Stimulated activated CD8-positive, alpha-beta memory T cell treated with anti-CD3 and anti-CD28 coated beads, Interleukin-7, amount 100 ng/mL, for 48 hours (primary cell): ENCODE results near the gene CCDC57.

Experiments
- DNase-seq, 2 donors: peaks; one replicate each; pipeline ENCODE4 v3.0.0-alpha.2; 2020; ENCODE audit warnings: low read depth in 1 of 2; ENCODE audit errors: extremely low read depth in 1 of 2

The CCDC57 gene

DNA sequence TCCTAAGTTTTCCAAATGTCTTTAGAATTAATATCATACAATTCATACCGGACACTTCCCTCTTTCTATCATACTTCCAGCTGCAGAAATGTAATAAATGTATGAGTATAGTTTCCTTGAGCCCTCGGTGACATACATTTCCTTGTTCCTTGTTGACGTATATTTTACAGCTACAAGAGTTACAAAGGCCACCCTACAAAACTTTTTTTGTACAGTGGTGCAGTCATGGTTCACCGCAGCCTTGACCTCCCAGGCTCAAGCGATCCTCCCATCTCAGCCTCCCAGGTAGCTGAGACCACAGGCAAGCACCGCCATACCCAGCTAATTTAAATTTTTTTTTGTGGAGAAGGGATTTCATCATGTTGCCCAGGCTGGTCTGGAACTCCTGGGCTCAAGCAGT, 139.8 kb downstream of the CCDC57 start:
- DNase-seq = no peak

DNA sequence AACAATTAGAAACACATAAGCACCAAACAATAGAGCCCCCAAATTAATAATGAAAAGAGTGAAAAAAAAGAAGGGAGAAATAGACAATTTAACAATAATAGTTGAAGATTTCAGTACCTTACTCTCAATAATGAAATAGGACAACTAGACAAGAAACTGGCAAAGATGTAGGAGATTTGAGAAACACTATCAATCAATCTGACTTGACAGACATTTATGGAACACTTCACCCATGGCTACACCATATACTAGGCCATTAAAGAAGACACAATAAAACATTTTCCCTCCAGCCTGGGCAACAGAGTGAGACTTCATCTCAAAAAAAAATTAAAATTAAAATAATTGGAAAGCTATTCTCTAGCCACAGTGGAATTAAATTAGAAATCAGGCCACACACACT, 142.0 kb downstream of the CCDC57 start:
- no peak for DNase-seq

DNA sequence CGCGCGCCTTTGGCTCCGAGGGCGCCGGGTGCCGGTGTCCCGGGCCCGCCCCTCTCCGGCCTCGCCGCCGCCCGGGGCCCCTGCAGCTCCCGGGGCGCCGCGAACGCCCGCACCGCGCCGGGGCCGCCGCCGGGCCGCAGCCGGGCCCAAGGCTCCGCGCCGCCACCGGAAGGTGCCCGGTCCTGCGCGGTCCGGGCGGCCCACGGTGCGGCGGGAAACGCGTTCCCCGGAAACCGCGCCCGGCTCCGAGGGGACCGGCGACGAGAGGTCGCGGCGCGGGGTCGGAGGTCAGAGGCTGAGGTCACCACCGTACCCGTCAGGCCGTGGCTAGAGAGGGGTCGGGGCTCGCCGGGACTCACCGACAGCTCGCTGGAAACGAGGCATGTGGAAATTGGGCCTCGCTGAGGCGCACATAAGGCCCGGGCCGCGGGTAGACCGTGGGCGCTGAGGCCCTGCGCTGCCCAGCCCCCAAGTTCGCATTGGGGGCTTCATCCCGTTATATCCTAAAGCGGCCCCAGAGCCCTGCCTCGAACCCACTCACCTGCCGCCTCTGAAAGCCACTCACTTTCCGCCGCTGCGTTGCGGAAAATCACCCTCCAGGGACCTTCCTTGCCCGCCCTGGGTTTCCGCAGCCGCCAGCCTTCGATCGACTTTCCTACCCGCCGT, 146.9 kb downstream of the CCDC57 start, which contains the start of gene DUS1L:
DUS1L (minus strand) TSS at position 167 of the 666 bp plus-strand sequence. CDS start 745 bp downstream, outside the sequence.
- DNase-seq = peak; percentile 28 to 41

DNA sequence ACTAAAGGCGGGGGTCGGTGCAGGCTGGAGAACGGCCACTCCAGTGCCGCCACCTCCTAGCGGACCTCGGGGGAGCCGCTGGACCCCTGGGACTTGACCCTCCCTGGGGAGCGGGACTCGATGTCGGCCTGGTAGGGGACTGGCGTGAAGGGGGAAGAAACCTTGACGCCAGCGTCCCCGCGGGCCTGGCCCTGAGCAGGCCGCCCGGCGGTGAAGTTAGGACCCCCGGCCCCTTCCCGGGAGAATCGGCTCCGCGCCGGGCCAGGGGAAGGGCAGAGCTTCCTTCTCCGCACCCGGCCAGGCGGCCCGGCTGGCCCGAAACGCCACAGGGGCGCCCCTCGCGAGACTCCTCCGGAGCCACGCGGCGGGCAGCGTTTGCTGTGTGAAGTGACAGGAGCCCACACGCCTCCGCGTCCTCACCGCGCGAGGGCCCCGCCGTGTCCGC, 147.4 kb downstream of the CCDC57 start:
- no peak for DNase-seq

DNA sequence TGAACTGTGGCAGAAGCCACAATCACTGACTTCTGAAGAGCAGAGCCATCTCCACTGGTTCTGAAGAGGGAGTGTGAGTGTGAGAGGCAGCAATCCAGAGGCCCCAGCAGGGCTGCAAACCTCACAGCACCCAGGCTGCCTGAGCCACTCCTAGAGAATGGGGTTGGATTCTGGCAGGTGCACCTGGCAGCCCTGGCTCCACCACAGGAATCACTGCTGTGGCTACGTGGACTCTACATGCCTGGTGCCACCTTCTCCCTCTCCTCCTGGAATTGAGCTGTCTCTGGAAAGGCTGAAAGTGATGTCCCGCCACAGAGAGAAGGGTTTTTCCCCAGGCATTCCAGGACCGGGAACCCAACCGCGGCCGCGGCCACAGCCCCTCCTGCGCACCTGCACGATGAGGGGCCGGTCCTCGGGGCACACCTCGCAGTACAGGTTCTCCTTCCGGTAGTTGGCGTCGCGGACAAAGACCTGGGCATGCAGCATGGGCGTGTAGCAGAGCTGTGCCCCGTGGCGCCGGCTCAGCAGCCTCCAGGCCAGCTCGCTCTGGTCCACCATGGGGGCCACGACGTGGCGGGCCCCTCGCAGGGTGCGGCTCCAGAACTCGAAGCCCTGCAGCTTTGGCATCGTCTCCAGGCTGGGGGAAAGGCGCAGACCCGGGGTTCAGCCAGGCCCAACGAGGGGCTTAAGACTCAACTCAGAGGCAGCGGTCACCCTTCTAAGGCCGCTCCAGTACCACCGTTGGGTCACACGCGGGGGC, 148.0 kb downstream of the CCDC57 start:
- DNase-seq = no peak

DNA sequence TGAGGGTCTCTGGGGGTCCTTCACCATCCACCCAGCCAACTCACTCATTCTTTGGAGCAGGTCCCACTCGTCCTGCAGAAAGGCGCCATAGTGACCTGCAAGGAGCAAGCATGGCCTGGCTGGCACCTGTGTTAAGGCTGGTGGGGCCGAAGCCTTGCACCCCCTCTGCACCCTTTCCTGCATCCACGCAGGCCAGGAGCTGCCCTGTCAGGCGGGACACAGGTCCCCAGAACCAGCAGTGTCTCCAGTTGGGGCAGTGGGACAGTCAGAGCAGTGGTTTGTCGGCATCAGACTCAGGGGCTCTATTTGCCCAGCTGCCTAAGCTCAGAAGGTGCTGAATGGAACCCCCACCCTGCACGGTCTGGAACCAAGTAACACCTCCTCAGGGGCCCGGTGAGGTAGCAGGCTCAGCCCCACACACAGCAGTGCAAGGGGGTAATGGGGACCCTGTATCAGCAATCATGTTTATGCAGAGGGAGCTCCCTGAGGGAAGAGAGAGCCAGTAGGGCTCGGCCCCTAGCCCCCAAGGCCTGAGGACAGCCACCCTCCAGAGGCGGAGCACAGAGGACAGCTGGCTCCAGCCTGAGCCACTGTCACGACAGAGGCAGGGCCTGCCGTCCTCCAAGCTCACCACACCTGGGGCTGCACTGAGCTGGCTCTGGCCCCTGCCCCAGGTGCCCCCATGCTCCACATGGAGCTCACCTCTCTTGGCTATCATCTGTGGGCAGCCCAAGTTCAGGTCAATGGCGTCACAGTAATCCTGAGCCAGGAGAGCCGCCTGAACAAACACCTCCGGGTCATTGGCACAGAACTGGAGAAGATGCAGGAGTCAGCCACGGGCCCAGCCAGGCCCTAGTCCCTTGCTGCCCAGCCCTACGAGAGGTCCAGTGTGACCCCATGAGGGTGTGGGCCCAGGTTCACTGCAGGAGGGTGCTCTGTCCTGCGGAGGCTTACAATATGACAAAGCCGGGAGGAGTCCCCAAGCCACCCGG, 148.9 kb downstream of the CCDC57 start:
- DNase-seq = no peak

DNA sequence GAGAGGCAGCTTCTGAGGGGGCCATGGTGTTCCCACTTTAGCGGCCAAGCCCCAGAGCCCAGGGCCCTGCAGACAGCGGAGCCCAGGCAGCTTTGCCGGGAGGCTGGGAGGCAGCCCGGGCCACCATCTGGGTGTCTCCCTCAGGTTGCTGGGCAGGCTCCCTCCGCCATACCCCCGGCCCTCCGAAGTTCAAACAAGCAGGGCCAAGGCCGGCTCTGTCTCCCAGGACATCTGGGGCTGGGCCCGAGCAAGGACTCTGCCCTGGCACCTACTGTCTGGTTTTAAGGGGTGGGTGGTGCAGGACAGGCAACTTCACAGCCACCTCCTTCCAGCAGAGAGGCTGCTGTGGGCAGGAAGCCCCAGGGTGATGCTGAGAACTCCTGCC, 149.7 kb downstream of the CCDC57 start:
- DNase-seq = no peak

DNA sequence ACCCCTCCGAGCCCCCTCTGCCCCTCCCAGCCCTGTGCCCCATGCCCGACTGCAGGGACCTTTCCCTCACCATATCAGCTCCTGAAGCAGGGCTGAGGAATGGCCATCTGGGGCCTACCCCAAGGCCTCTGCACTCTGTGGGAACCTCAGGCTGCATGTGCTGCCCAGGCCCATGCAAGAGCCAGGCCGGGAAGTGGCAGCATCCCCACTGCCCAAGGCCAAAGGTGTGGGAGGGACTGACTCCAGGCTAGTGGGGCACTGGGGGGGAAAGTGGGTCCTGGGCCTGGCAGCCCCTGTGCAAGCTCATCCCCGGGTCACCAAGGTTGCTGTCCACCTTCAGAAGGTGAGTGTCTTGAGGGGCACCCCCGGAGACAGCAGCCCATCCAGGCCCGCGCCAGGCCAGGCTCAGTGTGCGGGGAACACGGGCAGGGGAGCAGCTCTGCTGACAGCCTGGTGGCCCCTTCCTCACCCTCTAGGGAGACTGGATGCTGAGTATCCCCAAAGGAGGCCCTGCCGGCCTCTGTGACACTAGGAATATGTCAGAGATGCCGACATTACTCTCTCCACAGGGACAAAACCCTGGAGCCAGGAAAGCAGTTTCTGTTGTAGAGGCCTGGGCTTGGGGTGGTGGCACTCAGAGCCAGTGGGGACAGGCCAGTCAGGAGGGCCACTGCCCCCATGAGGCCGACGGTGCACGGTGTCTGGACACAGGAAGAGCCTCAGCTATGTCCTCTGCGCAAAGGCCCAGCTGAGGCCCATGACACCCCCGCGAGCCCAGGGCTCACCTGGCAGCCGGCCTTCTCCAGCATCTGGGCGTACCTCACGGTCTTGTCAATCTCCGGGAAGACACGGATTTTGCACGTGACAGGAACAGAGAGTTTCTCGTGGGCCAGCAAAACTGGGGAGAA, 150.3 kb downstream of the CCDC57 start:
- DNase-seq = no peak

DNA sequence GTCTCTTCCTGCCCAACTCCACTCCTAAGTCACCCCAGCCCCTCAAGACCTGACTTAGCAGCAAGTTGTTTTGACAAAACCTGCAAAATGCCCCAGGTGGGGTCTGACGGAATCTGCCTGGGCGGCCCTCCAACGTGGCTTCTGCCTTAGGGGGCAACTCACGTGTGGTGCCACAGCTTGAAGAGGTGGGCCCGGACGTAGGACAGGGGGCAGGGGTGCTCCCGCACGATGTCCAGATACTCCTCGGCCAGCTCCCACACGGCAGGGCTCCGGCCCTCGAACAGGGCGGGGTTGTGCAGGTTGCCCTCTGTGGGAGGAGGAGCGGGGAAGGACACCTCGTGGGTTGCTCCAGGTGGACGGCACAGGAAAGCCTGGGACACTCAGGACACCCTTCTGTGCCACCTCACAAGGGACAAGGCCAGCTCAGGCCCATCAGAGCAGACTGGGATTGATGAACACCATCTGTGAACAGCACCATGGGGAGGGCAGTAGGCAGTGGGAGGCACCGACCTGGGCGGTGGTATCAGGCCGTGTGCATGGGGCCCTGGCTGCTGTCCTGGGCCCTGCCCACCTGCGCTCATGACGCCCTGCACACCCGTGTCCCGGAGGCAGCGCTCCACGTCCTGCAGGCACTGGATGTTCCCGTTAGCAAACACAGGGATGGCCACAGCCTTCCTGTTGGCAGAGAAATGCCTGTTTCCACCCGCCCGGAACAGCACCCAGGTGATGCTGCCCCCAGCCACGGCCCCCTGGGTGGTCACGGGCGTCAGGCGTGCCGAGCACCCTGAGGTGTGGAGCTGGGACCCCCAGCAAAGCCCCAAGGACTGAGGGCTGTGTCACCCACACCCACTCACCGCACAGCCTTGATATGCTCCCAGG, 151.4 kb downstream of the CCDC57 start:
- no peak for DNase-seq

DNA sequence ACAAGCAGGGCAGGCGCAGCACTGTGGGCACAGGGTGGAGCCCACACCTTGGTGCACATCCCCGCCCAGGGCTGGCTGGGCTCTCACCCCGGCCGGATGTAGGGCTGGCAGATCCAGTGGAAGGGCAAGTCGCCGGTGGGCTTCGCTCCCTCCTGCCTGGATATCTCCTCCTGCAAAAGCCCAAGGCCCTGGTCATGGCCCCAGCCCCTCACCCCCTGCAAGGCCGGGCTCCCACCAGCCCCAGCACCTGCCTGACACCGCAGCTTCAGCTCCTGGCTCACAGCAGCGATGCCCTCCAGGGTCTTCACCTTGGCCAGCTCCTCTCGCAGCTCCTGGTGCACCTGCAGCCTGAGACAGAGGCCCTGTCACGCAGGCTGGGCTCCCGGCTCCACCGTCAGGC, 152.0 kb downstream of the CCDC57 start:
- no peak for DNase-seq

DNA sequence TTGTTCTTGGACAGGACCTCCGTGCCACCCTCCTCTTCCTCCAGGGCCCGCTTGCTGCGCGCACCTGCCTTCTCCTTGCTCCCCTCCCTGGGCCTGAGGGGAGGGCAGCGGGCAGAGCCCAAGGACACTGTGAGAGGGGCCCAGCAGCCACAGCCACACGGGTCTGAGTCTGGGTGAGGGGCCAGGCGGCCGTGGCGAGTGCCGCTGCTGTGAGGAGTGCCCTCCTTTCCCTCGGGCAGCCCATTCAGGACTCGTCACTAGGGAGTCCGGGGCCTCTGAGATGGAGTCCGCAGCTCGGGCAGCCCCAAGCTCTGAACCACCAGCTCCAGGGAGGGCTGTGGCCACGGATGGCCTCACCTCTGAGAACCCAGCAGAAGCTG, 152.7 kb downstream of the CCDC57 start:
- no peak for DNase-seq

DNA sequence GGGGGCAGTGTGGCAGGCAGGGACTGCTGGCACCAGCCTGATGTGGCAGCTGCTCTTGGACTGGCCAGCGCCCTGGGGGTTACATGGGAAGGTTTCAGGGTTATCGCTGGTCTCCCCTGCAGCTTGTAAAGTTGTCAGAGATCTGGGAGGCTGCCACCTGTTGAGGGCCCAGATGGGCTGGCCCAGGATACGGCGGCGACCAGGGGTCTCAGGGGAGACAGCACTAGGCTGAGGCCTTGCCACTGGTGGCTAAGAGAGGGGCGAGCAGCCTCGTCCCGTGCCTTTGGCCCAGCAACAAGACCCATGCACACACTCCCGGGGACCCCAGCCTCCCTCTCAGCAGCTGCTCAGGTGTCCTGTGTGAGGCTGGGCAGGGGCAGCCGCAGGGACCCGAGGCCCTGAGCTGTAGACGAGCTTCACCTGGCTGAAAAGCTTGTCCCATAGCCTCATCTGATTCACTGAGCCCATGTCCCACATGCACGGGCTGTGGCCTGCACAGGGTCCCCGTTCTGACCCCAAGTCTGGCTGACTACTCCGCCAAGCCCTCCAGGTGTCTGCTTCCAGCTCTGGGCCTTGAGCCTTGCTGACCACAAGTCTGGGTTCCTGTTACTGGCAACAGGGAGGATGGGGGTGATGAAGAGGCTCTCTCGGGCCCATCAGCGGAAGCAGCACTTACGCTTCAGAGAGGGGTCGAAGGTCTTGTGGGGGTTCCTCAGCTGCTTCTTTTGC, 153.2 kb downstream of the CCDC57 start:
- DNase-seq = no peak

DNA sequence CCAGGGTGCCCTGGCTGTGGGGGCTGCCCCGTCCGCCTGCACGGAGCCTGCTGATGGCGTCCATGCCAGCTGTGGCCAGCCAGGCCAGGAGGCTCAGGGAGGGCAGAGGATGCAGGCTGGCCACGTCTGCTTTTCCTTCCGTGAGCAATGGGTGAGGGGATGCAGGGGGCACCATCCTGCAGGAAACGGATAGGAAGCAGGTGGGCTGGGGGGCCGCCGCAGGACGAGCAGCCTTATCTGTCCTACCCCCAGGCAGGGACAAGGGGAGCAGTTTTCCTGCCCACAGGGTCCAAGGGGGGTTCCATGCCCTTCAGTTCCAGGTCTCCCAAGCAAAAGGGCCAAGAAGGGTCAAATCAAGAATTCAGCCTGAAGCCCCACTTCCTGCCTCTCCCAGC, 153.8 kb downstream of the CCDC57 start:
- DNase-seq = no peak

DNA sequence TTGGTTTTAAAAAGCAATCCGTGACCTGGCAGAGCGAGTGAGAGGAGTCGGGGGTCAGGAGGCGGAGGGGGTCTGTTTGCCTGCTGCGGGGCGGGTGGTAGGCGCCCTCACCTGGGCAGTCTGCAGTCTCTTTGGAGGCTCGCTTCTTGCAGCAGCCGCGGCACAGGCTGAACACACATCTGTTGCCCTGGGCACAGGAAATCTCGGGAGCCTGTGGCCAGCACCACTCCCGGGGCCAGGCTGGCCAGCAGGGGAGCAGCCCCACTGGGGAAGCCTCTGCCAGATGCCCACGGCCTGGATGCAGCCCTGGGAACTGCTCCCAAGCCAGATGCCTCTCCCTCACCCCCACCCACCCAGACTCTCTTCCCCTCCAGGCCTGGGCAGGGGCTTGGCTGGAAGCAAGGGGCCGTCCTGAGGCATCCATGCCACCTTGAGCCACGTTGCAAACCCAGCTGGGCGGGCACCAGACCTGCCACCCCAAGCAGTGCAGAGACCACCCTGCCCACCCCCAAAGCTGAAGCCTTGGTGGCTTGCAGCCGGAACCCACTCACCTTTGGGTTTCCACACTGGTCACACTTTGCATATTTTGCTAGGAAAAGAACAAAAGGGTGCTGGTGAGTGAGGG, 154.3 kb downstream of the CCDC57 start:
- DNase-seq = no peak

DNA sequence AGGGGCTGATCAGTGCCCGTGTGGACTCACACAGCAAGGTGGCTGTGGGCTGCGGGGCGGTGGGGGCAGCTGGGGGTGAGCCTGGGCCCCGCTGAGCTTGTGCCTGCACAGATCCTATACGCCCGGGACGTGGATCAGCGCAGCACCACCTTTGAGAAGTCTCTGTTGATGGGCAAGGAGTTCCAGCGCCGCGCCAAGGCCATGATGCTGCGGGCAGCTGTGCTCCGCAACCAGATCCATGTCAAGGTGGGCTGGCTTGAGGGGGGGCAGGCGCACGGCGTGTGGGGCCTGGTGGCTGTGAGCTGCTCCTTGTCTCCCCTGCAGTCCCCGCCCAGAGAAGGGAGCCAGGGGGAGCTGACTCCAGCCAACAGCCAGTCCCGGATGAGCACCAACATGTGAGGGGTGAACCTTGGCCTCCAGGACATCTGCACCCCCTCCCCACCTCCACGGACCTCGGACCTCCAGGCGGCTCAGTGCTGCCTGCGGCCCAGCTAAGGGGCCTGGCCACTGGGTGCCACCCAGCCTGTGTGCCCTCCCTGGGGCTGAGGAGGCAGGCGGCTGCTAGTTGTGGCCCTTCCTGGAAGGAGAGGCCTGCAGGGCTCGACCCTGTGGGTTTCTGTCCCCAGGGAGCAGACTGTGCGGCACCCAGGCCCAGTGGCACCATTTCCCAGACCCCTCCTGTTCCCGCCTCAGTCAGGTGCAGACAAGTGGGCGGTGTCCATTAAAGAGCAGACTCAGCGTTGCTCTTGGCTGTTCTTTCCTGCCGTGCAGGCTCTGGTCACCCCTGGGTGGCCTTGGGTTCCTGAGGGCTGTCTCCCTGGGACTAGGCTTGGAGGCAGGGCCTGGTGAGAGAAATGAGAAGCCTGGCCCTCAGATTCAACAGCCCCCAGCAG, 155.7 kb downstream of the CCDC57 start:
- no peak for DNase-seq

DNA sequence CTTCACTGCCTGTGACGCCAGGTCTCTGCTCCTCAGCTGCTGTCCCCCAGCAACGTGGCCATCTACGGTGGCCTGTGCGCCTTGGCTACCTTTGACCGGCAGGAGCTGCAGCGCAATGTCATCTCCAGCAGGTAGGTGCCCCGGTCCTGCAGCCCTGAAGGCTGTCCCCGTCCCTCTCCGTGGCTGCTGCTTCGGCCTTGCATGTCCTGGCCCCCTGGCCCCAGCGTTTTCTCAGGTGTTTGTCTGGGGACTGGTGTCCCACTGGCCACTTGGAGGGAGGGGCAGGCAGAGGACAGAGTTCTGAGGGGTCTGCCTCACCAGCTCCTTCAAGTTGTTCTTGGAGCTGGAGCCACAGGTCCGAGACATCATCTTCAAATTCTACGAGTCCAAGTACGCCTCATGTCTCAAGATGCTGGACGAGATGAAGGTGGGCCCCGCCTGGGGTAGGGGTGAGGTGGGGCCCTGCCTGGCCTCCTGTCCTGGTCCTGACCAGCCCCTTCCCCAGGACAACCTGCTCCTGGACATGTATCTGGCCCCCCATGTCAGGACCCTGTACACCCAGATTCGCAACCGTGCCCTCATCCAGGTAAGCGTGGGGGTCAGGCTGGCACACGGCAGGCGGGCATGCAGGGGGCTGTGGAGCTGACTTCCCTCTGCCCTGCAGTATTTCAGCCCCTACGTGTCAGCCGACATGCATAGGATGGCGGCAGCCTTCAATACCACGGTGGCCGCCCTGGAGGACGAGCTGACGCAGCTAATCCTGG, 156.5 kb downstream of the CCDC57 start:
- DNase-seq = no peak
